Chondrocyte (in vitro differentiated cells): ENCODE data around the gene CHN1. TPM values are rescaled to one million over a fixed set of nuclear protein-coding genes. Genes with fewer than 3 reads are reported as not detected.

Experiments
- DNase-seq: peaks from one replicate; pipeline ENCODE4 v3.0.0; 2021; ENCODE audit warnings: mixed read lengths, low spot score
- H3K27ac Mint-ChIP-seq: one replicate; pipeline ENCODE4 v1.8.0; 2021; ENCODE audit warnings: mild to moderate bottlenecking, moderate library complexity, mixed read lengths; ENCODE audit not compliant: unreplicated experiment
- H3K27me3 Mint-ChIP-seq: 2 replicates; pipeline ENCODE4 v1.8.0; 2021; ENCODE audit warnings: low read depth, mixed read lengths
- H3K36me3 Mint-ChIP-seq: 2 replicates; pipeline ENCODE4 v1.8.0; 2021; ENCODE audit warnings: low read depth, mixed read lengths
- H3K4me1 Mint-ChIP-seq: 2 replicates; pipeline ENCODE4 v1.8.0; 2021; ENCODE audit warnings: low read depth, mild to moderate bottlenecking, mixed read lengths
- H3K4me3 Mint-ChIP-seq: one replicate; pipeline ENCODE4 v1.8.0; 2021; ENCODE audit warnings: mild to moderate bottlenecking, moderate library complexity, mixed read lengths; ENCODE audit not compliant: unreplicated experiment
- H3K9me3 Mint-ChIP-seq: 2 replicates; pipeline ENCODE4 v1.8.0; 2021; ENCODE audit warnings: low read depth, mixed read lengths
- total RNA-seq: library from RNA; stranded (reverse); gene quantifications from 3 replicates; pipeline ENCODE4 v1.2.1, GENCODE V29; 2021
- TF ChIP-seq, protein P1 (sequence below): fragments of 200-600 bp; sonication (generic); IDR thresholded peaks from 2 replicates; pipeline ENCODE4 v1.5.0; 2021; ENCODE audit warnings: antibody characterized with exemption, mild to moderate bottlenecking, moderate library complexity

CHN1 gene
- total RNA-seq, 1 donor from 2014 or later, result 23.1 TPM

- no peak for DNase-seq
- Mint-ChIP-seq H3K4me3 (no peak overlapping the region), H3K27ac (peak overlapping the region; percentile 49), H3K36me3 (no peaks in the 10 kb centered on the region), H3K4me1 (peaks cover 58% of the 10 kb centered on the region), H3K27me3 (no peaks in the 10 kb centered on the region), H3K9me3 (peaks cover 2% of the 10 kb centered on the region)
- TF ChIP-seq, protein P1, sequence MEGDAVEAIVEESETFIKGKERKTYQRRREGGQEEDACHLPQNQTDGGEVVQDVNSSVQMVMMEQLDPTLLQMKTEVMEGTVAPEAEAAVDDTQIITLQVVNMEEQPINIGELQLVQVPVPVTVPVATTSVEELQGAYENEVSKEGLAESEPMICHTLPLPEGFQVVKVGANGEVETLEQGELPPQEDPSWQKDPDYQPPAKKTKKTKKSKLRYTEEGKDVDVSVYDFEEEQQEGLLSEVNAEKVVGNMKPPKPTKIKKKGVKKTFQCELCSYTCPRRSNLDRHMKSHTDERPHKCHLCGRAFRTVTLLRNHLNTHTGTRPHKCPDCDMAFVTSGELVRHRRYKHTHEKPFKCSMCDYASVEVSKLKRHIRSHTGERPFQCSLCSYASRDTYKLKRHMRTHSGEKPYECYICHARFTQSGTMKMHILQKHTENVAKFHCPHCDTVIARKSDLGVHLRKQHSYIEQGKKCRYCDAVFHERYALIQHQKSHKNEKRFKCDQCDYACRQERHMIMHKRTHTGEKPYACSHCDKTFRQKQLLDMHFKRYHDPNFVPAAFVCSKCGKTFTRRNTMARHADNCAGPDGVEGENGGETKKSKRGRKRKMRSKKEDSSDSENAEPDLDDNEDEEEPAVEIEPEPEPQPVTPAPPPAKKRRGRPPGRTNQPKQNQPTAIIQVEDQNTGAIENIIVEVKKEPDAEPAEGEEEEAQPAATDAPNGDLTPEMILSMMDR, result no peak
Observed at GRCh38 chr2:174964404-174964803, 40.8 kb downstream of the CHN1 start.

- TF ChIP-seq, protein P1, result no peak
- Mint-ChIP-seq H3K27ac (peak overlapping the region; percentile 55), H3K4me3 (no peak overlapping the region), H3K36me3 (no peaks in the 10 kb centered on the region), H3K9me3 (peaks cover 2% of the 10 kb centered on the region), H3K4me1 (peaks cover 56% of the 10 kb centered on the region), H3K27me3 (no peaks in the 10 kb centered on the region)
- no peak for DNase-seq
Observed at GRCh38 chr2:174963437-174964400, 41.5 kb downstream of the CHN1 start.

GRCh38 chr2:174959787-174960186 lies 45.4 kb downstream of the CHN1 start:
- peak overlapping the region; percentile 55 for H3K27ac Mint-ChIP-seq
- H3K27me3 Mint-ChIP-seq, result no peaks in the 10 kb centered on the region
- TF ChIP-seq, protein P1, result no peak
- H3K4me1 Mint-ChIP-seq, result peaks cover 35% of the 10 kb centered on the region
- peaks cover 2% of the 10 kb centered on the region for H3K9me3 Mint-ChIP-seq
- H3K36me3 Mint-ChIP-seq, result no peaks in the 10 kb centered on the region
- H3K4me3 Mint-ChIP-seq, result no peak overlapping the region
- no peak for DNase-seq

DNA sequence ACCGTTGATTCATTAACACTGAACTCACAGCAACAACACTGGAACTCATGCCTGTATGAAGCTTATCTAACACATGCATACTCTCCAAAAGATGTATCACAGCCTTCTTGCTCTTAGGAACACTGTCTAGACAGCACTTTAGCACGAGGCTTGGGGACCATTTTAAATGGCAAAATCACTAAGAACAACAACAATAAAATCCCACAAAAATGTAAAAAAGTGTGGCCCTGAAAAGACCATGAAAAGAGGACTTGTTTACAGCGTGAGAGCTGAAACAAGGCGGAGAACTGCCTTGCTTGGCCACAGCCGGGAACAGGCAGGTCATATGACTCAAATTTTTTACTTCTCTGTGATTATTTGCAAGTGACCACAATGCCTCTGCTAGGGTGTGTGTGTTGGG lies 48.1 kb downstream of the CHN1 start:
- Mint-ChIP-seq H3K4me3 (no peak overlapping the region), H3K9me3 (peaks cover 8% of the 10 kb centered on the region), H3K27ac (peak overlapping the region; percentile 45), H3K4me1 (peaks cover 42% of the 10 kb centered on the region), H3K36me3 (peaks cover 1% of the 10 kb centered on the region), H3K27me3 (no peaks in the 10 kb centered on the region)
- TF ChIP-seq, protein P1, result no peak
- DNase-seq, result no peak

- TF ChIP-seq, protein P1, result no peak
- Mint-ChIP-seq H3K4me1 (peaks cover 50% of the 10 kb centered on the region), H3K27me3 (no peaks in the 10 kb centered on the region), H3K9me3 (peaks cover 8% of the 10 kb centered on the region), H3K4me3 (no peak overlapping the region), H3K36me3 (peaks cover 1% of the 10 kb centered on the region), H3K27ac (peak overlapping the region; percentile 42)
- DNase-seq, result no peak
Observed at GRCh38 chr2:174952607-174953006, 52.6 kb downstream of the CHN1 start.
